Measurements from ENCODE around the gene MTMR12. TPM values are rescaled to one million over a fixed set of nuclear protein-coding genes. Genes with fewer than 3 reads are reported as not detected.
A peak's percentile ranks its signal among the peaks of the same experiment; 100 is the strongest.

The MTMR12 gene
- total and polyA plus RNA-seq, 10 of the 15 experiments (the other 5 are each of a cell fraction or from before 2014, with no cell fraction given) = 5.0 to 22.9 (median 16.3) TPM

- CTCF ChIA-PET = interaction anchor here (1.1 to 1.3 kb wide), 2 partner anchors 9 to 26 kb away, joined by 4 read pairs; no protein-coding TSS in a partner anchor
- no peak overlapping the region for H3K4me3 ChIP-seq
- H3K9me3 ChIP-seq (replicated peaks; ENCODE audit: control insufficient read depth, insufficient read depth, low read length) = no peaks in the 10 kb centered on the region
- intact Hi-C loops (cut with micrococcal nuclease; ENCODE audit: unreplicated experiment) = no loop called here
- POLR2A ChIA-PET = no interaction called here
- DNase-seq (ENCODE audit: low read depth, low spot score) (no peak), FAIRE-seq (no peak), ATAC-seq (no peak)
- no peak overlapping the region for H3K27ac ChIP-seq (ENCODE audit: control insufficient read depth, insufficient read depth)
- no peaks in the 10 kb centered on the region for H3K79me2 ChIP-seq (ENCODE audit: control insufficient read depth, insufficient read depth, low read length)
- SMC1A ChIA-PET (ENCODE audit: uncharacterized antibody, unreplicated experiment) = interaction anchor here (1.2 to 3.1 kb wide), 3 partner anchors 25 to 71 kb away, joined by 3 to 11 read pairs (median 4); no protein-coding TSS in a partner anchor
- no peaks in the 10 kb centered on the region for H4K20me1 ChIP-seq (ENCODE audit: control insufficient read depth, insufficient read depth)
- WGBS (ENCODE audit: insufficient coverage, insufficient replicate concordance, low lambda C conversion rate, missing lambda C conversion rate) = 100% methylated on average over 3 of the region's 3 CpGs
- H3K36me3 ChIP-seq (ENCODE audit: control insufficient read depth in 2 of 2, insufficient read depth in 2 of 2, low read length in 1 of 2) = peaks cover 6 to 8% of the 10 kb centered on the region in 2 experiments
- H3K9ac ChIP-seq (ENCODE audit: control insufficient read depth, insufficient read depth, low read length) = no peak overlapping the region
- no peak overlapping the region for H2AFZ ChIP-seq (ENCODE audit: control insufficient read depth, low read depth, low read length)
- BruUV-seq (replicated peaks) = TSS peak; percentile 32
- peaks cover 6% of the 10 kb centered on the region for H3K4me1 ChIP-seq (ENCODE audit: control insufficient read depth, insufficient read depth, low read length)
- in situ Hi-C loops (cut with MboI) = no loop called here
- RAD21 ChIA-PET (ENCODE audit: unreplicated experiment) = no interaction called here
- no peak overlapping the region for H3K4me2 ChIP-seq (ENCODE audit: control insufficient read depth, insufficient read depth)
- no peaks in the 10 kb centered on the region for H3K27me3 ChIP-seq (replicated peaks in 1 of 2; ENCODE audit: control insufficient read depth in 2 of 2, insufficient read depth in 2 of 2, low read length in 1 of 2)
- TF ChIP-seq REST (IDR thresholded peaks at IDR 0.05; ENCODE audit: low read depth, low read length) = no peak
- no peak for TF ChIP-seq BACH1 (IDR thresholded peaks at IDR 0.05; ENCODE audit: borderline replicate concordance)
- no peak for TF ChIP-seq POU2F2 (IDR thresholded peaks at IDR 0.05; ENCODE audit: borderline replicate concordance, low read depth, low read length)
- TF ChIP-seq STAT3 (IDR thresholded peaks at IDR 0.05; ENCODE audit: low read depth, low read length) = no peak
- no peak for TF ChIP-seq SUZ12 (IDR thresholded peaks at IDR 0.05; ENCODE audit: unreplicated experiment)
- TF ChIP-seq, protein P1, sequence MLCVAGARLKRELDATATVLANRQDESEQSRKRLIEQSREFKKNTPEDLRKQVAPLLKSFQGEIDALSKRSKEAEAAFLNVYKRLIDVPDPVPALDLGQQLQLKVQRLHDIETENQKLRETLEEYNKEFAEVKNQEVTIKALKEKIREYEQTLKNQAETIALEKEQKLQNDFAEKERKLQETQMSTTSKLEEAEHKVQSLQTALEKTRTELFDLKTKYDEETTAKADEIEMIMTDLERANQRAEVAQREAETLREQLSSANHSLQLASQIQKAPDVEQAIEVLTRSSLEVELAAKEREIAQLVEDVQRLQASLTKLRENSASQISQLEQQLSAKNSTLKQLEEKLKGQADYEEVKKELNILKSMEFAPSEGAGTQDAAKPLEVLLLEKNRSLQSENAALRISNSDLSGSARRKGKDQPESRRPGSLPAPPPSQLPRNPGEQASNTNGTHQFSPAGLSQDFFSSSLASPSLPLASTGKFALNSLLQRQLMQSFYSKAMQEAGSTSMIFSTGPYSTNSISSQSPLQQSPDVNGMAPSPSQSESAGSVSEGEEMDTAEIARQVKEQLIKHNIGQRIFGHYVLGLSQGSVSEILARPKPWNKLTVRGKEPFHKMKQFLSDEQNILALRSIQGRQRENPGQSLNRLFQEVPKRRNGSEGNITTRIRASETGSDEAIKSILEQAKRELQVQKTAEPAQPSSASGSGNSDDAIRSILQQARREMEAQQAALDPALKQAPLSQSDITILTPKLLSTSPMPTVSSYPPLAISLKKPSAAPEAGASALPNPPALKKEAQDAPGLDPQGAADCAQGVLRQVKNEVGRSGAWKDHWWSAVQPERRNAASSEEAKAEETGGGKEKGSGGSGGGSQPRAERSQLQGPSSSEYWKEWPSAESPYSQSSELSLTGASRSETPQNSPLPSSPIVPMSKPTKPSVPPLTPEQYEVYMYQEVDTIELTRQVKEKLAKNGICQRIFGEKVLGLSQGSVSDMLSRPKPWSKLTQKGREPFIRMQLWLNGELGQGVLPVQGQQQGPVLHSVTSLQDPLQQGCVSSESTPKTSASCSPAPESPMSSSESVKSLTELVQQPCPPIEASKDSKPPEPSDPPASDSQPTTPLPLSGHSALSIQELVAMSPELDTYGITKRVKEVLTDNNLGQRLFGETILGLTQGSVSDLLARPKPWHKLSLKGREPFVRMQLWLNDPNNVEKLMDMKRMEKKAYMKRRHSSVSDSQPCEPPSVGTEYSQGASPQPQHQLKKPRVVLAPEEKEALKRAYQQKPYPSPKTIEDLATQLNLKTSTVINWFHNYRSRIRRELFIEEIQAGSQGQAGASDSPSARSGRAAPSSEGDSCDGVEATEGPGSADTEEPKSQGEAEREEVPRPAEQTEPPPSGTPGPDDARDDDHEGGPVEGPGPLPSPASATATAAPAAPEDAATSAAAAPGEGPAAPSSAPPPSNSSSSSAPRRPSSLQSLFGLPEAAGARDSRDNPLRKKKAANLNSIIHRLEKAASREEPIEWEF (IDR thresholded peaks at IDR 0.05; ENCODE audit: insufficient replicate concordance, low read depth, low read length) = no peak
- no peak for TF ChIP-seq FOXM1 (IDR thresholded peaks at IDR 0.05; ENCODE audit: low read depth, low read length)
- TF ChIP-seq NR2C2 (IDR thresholded peaks at IDR 0.05; ENCODE audit: borderline replicate concordance, control insufficient read depth, insufficient read length, low read depth) = no peak
- no peak for TF ChIP-seq CEBPB (IDR thresholded peaks at IDR 0.05; ENCODE audit: borderline replicate concordance in 1 of 2, low read depth in 2 of 2, low read length in 2 of 2)
- TF ChIP-seq SRF (IDR thresholded peaks at IDR 0.05; ENCODE audit: low read depth in 2 of 2, low read length in 2 of 2) = no peak
- TF ChIP-seq CBX3 (IDR thresholded peaks at IDR 0.05; ENCODE audit: borderline replicate concordance, low read depth) = no peak
- TF ChIP-seq, protein P2, sequence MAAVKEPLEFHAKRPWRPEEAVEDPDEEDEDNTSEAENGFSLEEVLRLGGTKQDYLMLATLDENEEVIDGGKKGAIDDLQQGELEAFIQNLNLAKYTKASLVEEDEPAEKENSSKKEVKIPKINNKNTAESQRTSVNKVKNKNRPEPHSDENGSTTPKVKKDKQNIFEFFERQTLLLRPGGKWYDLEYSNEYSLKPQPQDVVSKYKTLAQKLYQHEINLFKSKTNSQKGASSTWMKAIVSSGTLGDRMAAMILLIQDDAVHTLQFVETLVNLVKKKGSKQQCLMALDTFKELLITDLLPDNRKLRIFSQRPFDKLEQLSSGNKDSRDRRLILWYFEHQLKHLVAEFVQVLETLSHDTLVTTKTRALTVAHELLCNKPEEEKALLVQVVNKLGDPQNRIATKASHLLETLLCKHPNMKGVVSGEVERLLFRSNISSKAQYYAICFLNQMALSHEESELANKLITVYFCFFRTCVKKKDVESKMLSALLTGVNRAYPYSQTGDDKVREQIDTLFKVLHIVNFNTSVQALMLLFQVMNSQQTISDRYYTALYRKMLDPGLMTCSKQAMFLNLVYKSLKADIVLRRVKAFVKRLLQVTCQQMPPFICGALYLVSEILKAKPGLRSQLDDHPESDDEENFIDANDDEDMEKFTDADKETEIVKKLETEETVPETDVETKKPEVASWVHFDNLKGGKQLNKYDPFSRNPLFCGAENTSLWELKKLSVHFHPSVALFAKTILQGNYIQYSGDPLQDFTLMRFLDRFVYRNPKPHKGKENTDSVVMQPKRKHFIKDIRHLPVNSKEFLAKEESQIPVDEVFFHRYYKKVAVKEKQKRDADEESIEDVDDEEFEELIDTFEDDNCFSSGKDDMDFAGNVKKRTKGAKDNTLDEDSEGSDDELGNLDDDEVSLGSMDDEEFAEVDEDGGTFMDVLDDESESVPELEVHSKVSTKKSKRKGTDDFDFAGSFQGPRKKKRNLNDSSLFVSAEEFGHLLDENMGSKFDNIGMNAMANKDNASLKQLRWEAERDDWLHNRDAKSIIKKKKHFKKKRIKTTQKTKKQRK (IDR thresholded peaks at IDR 0.05; ENCODE audit: low read depth, low read length) = no peak
Observed at GRCh38 chr5:32258424-32258823, 54.3 kb downstream of the MTMR12 start.
